Hepatocyte (in vitro differentiated cells): ENCODE data around the gene GNAS. TPM values are rescaled to one million over a fixed set of nuclear protein-coding genes. Genes with fewer than 3 reads are reported as not detected.

Source experiments
- DNase-seq: peaks from one replicate; pipeline ENCODE4 v3.0.0-alpha.2; 2016; ENCODE audit warnings: low spot score
- H2AFZ ChIP-seq: fragments of 200-600 bp; sonication (generic); 2 replicates; pipeline ENCODE4 v1.6.0; 2016; ENCODE audit warnings: antibody characterized with exemption, mild to moderate bottlenecking
- H3K27ac ChIP-seq: fragments of 200-600 bp; sonication (generic); 2 replicates; pipeline ENCODE4 v1.5.1; 2016; ENCODE audit warnings: mild to moderate bottlenecking
- H3K27me3 ChIP-seq: fragments of 200-600 bp; sonication (generic); 2 replicates; pipeline ENCODE4 v1.6.1; 2016
- H3K36me3 ChIP-seq: fragments of 200-600 bp; sonication (generic); replicated peaks from 2 replicates; pipeline ENCODE4 v1.5.1; 2016; ENCODE audit warnings: low read depth; ENCODE audit not compliant: insufficient read depth
- H3K4me1 ChIP-seq: fragments of 200-600 bp; sonication (generic); 2 replicates; pipeline ENCODE4 v1.5.1; 2016; ENCODE audit warnings: mild to moderate bottlenecking, moderate library complexity; ENCODE audit not compliant: insufficient read depth
- H3K4me2 ChIP-seq: fragments of 200-600 bp; sonication (generic); 2 replicates; pipeline ENCODE4 v1.6.0; 2016
- H3K4me3 ChIP-seq: fragments of 200-600 bp; sonication (generic); 2 replicates; pipeline ENCODE4 v1.5.1; 2016; ENCODE audit warnings: mild to moderate bottlenecking
- H3K79me2 ChIP-seq: fragments of 200-600 bp; sonication (generic); 2 replicates; pipeline ENCODE4 v1.6.0; 2017; ENCODE audit warnings: mild to moderate bottlenecking
- H3K9me2 ChIP-seq: fragments of 200-600 bp; sonication (generic); replicated peaks from 2 replicates; pipeline ENCODE4 v1.6.0; 2017; ENCODE audit warnings: mild to moderate bottlenecking; ENCODE audit not compliant: insufficient read depth
- H3K9me3 ChIP-seq: fragments of 200-600 bp; sonication (generic); 2 replicates; pipeline ENCODE4 v1.5.1; 2016; ENCODE audit warnings: low read depth, mild to moderate bottlenecking
- H4K20me1 ChIP-seq: fragments of 200-600 bp; sonication (generic); 2 replicates; pipeline ENCODE4 v1.6.0; 2016; ENCODE audit warnings: mild to moderate bottlenecking; ENCODE audit not compliant: insufficient read depth, poor library complexity, severe bottlenecking
- EZH2 ChIP-seq: fragments of 200-600 bp; sonication (generic); IDR thresholded peaks from 2 replicates; pipeline ENCODE4 v1.6.1; 2016; ENCODE audit warnings: antibody characterized with exemption, mild to moderate bottlenecking, borderline replicate concordance
- EZH2phosphoT487 ChIP-seq: fragments of 200-600 bp; sonication (generic); IDR thresholded peaks from one replicate; pipeline ENCODE4 v1.6.1; 2018; ENCODE audit warnings: antibody characterized with exemption, mild to moderate bottlenecking, low read depth, moderate library complexity; ENCODE audit not compliant: unreplicated experiment, severe bottlenecking
- WGBS: methylation state at CpG from one replicate; pipeline ENCODE4 v1.1.6; 2016; ENCODE audit warnings: low lambda C conversion rate; ENCODE audit errors: missing lambda C conversion rate; 5-methylcytosine and 5-hydroxymethylcytosine counted together
- polyA plus RNA-seq: library from polyadenylated mRNA; unstranded; fragments of >200 nt; fragmentation: Nextera tagmentation; extraction: Ambion mirVana; gene quantifications from 2 replicates; pipeline ENCODE4 v1.2.1, GENCODE V29; 2016
- total RNA-seq: library from RNA; depleted of rRNA; stranded (reverse); fragments of >200 nt; gene quantifications from 2 replicates; pipeline ENCODE4 v1.2.3, GENCODE V29; 2014
- TF ChIP-seq, protein P1 (sequence below): fragments of 200-600 bp; sonication (generic); IDR thresholded peaks from 2 replicates; pipeline ENCODE4 v1.5.1; 2016; ENCODE audit warnings: antibody characterized with exemption, mild to moderate bottlenecking; ENCODE audit not compliant: poor library complexity

The GNAS gene
- total and polyA plus RNA-seq, 2 experiments from 2014 or later: 897 to 1,649 TPM

DNA sequence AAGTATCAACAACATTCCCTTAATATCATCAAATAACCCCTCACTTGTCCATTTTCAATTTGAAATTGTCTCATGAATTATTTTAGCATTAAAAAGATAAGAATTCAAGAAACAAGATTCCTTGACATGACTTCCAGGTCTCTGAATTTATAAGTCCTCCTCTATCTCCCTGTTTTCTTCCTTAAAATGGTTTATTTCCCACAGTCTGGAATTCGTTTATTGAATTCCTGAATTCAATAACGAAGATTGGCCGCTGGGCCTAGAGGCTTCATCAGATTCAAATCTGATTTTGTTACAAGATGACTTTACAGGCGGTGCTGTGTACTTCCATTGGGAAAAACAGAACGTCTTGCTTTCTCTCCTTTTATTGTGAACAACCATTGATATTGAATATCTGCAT is 79.7 kb downstream of the GNAS start:
- no peaks in the 10 kb centered on the region for H4K20me1 ChIP-seq
- no peaks in the 10 kb centered on the region for H3K36me3 ChIP-seq
- no peaks in the 10 kb centered on the region for H3K79me2 ChIP-seq
- H3K9me2 ChIP-seq: no peaks in the 10 kb centered on the region
- H2AFZ ChIP-seq: no peak overlapping the region
- 92% methylated on average over 5 of the region's 5 CpGs for WGBS
- DNase-seq: no peak
- no peaks in the 10 kb centered on the region for H3K4me1 ChIP-seq
- TF ChIP-seq EZH2 (no peak), EZH2phosphoT487 (no peak)
- TF ChIP-seq, protein P1, sequence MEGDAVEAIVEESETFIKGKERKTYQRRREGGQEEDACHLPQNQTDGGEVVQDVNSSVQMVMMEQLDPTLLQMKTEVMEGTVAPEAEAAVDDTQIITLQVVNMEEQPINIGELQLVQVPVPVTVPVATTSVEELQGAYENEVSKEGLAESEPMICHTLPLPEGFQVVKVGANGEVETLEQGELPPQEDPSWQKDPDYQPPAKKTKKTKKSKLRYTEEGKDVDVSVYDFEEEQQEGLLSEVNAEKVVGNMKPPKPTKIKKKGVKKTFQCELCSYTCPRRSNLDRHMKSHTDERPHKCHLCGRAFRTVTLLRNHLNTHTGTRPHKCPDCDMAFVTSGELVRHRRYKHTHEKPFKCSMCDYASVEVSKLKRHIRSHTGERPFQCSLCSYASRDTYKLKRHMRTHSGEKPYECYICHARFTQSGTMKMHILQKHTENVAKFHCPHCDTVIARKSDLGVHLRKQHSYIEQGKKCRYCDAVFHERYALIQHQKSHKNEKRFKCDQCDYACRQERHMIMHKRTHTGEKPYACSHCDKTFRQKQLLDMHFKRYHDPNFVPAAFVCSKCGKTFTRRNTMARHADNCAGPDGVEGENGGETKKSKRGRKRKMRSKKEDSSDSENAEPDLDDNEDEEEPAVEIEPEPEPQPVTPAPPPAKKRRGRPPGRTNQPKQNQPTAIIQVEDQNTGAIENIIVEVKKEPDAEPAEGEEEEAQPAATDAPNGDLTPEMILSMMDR: no peak
- H3K27me3 ChIP-seq: no peaks in the 10 kb centered on the region
- no peak overlapping the region for H3K4me3 ChIP-seq
- peaks cover under 1% of the 10 kb centered on the region for H3K9me3 ChIP-seq
- H3K4me2 ChIP-seq: no peak overlapping the region
- H3K27ac ChIP-seq: no peak overlapping the region

DNA sequence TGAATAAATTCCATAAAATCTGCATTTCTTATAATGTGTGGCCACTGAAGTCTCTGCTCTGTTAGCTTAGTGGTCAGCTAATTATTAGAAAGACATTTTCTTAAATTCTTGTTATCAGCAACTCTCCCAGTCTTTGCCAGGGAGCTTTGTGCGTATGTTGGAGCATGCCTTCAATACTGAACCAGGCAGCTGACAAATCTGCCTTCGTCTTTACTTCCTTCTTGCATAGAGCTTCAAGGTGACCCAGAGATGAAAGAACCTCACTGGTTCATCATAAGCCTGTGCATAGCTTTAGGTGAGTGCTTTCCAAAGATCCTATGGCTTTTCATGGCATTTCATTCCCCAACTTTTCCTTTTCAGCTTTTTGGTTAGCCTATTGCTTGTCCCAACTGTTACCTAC is 85.6 kb downstream of the GNAS start:
- H3K4me2 ChIP-seq: no peak overlapping the region
- DNase-seq: no peak
- H3K9me2 ChIP-seq: no peaks in the 10 kb centered on the region

DNA sequence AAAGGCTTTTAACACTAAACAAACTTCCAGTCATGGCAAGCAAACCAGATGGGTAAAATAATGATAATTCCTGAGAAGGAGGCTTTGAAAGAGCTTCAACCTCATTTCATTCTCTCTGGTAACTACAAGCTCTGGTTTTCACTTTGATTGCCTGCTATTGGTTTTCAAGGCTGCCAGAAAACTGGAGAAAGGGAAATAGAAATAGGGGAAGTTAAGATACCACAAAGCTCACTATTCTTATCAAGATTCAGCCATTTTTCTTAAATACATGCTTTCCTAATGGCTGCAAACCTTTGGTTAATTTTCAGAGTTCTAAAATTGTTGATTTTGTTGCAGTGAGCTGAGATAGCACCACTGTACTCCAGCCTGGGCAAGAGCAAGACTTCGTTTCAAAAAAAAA is 86.0 kb downstream of the GNAS start:
- H3K36me3 ChIP-seq: no peaks in the 10 kb centered on the region
- H3K4me1 ChIP-seq: no peaks in the 10 kb centered on the region
- WGBS: 80% methylated on average over 1 of the region's 1 CpG
- H4K20me1 ChIP-seq: no peaks in the 10 kb centered on the region
- H3K27me3 ChIP-seq: peaks cover 10% of the 10 kb centered on the region
- H3K9me3 ChIP-seq: peaks cover 3% of the 10 kb centered on the region
- no peak overlapping the region for H3K4me3 ChIP-seq
- H2AFZ ChIP-seq: no peak overlapping the region
- no peaks in the 10 kb centered on the region for H3K79me2 ChIP-seq
- H3K4me2 ChIP-seq: no peak overlapping the region
- DNase-seq: no peak
- TF ChIP-seq, protein P1: no peak
- no peaks in the 10 kb centered on the region for H3K9me2 ChIP-seq
- H3K27ac ChIP-seq: no peak overlapping the region

More for the DNA sequence above, 85.6 kb downstream of the GNAS start:
- Histone ChIP-seq H3K4me1 (no peaks in the 10 kb centered on the region), H3K9me3 (peaks cover 3% of the 10 kb centered on the region), H3K4me3 (no peak overlapping the region), H3K27ac (no peak overlapping the region), H4K20me1 (no peaks in the 10 kb centered on the region), H3K79me2 (no peaks in the 10 kb centered on the region), H2AFZ (no peak overlapping the region), H3K36me3 (no peaks in the 10 kb centered on the region), H3K27me3 (peaks cover 10% of the 10 kb centered on the region)
- TF ChIP-seq, protein P1: no peak
- TF ChIP-seq EZH2phosphoT487: no peak
- no peak for TF ChIP-seq EZH2
- 73% methylated on average over 2 of the region's 2 CpGs for WGBS

DNA sequence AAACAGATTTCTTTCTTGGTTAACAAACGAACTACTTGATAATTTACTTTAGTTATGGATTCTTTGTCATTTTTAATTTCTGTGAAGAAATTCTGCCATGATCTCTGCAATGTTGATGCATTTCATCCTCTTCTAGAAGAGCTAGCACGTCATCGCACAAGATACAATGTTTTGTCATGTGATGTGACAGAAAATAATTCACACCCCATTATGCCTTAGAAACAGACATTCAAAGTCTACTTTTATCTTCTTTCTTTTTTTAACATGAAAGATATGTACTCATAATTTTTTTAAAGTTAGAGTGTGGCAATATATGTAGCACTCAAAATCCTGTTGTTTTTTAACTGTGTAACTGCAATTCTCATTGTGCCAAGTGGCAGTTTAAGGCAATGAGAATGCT is 89.0 kb downstream of the GNAS start:
- Histone ChIP-seq H3K4me1 (peaks cover 3% of the 10 kb centered on the region), H3K4me3 (no peak overlapping the region), H3K27me3 (peaks cover 10% of the 10 kb centered on the region), H3K9me3 (peaks cover 3% of the 10 kb centered on the region), H3K79me2 (no peaks in the 10 kb centered on the region), H3K4me2 (no peak overlapping the region), H2AFZ (no peak overlapping the region), H4K20me1 (no peaks in the 10 kb centered on the region), H3K9me2 (no peaks in the 10 kb centered on the region), H3K36me3 (no peaks in the 10 kb centered on the region), H3K27ac (no peak overlapping the region)
- 75% methylated on average over 3 of the region's 3 CpGs for WGBS
- TF ChIP-seq EZH2: no peak
- TF ChIP-seq, protein P1: no peak
- DNase-seq: no peak
